GM19023 (cell line): Measurements from ENCODE around the gene NKX2-2.

Source experiments
- ATAC-seq: cut with Tn5 transposase; IDR thresholded peaks from one replicate; pipeline ENCODE4 v1.9.1; 2021; ENCODE audit warnings: mild to moderate bottlenecking, moderate library complexity; ENCODE audit not compliant: unreplicated experiment

Gene NKX2-2

DNA sequence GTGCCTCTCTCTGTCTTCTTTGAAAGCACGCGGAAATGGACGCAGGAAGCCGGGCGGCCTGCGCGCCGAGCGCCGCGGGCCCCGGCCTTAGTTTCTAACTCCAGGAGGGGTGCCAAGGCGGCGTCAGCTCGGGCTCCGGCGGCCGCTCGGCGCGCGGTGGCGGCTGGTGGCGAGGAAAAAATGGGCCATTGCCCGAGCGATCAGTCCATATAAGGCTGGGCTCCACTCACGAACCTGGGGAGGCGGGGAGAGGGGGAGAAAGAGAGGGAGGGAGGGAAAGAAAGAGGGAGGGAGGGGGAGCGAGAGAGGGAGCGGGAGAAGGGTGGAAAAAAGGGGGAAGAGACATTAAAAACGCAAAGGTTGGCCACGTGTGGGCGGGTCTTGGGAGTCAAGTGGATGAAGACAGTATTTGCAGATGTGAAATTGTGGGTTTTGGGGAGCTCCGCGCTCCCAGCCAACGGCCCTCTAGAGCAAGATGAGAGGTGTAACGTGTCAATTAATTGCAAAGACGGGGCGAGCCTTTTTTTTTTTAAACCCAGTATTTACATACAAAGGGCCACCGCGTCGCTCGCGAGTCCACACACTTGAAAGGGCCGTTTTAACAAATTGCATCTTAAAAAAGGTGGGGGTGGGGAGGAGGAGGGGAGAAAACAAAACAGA lies at the start of gene NKX2-2:
Gene NKX2-2 (minus strand): TSS at position 184 of the 660 bp plus-strand sequence. CDS start 395 bp downstream, outside the sequence.
- no peak for ATAC-seq

DNA sequence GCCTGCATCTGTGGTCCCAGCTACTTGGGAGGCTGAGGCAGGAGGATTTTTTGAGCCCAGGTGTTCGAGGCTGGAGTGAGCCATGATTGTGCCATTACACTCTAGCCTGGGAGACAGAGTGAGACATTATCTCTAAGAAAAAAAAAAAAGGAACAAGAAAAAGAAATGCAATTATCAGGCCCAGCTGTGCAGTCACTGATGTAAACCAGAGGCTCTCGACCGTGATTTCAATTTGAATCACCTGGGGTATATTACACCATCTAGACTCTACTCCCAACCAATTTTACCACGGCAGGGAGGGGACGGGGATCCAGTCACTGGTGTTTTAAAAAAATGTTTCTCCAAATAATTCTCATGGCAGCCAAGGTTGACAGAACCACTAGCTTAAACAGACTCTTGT lies 48.8 kb upstream of the NKX2-2 start:
- ATAC-seq: no peak

DNA sequence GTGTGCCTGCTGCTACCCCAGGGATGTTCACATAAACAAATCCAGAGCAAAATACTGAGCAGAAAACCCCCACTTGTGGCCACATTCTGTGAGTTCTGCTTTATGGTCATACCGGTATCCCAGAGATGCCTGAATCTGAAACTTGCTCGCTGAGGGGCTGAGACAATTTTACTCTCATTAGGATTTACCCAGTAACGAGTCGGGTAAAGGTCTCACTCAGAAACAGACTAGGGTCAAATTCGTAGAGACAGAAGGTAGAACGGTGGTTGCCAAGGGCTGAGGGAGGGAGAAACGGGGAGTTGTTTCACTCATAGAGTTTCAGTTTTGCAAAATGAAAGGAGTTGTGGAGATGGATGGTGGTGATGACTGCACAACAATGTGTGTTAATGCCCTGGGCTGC lies 45.4 kb upstream of the NKX2-2 start:
- ATAC-seq: peak; percentile 66

DNA sequence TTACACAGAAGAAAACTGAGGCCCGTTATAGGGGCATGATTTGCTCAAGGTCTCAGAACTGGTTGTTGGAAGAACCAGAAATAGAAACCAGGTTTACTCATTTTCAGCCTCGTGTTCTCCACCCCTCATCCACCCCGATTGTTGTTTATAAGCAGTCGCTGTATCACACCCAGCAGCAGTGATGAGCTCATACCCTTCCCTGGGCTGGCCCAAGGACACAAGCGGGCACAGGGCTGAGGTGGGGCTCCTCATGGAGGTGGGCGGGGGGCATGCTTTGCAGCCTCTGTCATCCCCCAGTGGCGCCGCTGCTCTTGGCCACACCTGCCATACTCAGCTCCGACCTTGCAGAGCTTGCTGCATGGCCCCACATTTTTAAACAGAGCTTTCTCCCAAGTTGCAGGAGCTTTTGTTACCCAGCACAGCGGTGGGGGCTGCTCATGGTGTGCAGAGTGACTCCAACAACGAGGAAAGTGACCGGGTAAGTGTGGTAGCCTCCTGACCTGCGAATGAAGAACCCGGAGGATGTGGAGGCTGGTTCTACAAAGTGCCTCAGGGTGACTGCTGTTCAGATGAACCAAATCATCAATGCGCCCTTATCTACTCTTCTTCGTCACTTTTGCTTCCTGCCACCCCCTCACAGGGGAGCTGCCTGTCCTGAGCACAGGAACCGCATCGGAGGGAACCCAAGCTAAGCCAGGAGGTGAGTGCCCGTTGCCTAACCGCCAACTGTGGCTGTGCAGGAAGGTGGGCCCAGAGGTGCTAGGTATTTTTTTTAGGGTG lies 43.6 kb upstream of the NKX2-2 start:
- ATAC-seq: no peak

DNA sequence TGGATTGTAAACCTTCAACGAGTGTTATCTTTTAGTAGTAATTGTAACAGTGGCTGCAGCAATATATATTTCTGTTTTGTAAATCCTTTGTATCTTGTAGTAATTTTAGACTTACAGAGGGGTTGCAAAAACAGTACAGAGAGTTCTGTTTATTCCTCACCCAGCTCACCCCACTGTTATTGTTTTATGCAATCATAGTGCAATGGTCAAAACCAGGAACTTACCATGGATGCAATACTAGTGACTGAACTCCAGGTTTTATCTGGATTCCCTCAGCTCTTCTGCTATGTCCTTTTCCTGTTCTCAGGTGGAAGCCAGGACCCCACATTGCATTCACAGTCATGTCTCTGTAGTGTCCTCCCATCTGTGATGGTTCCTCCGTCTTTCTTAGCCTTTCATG lies 42.5 kb upstream of the NKX2-2 start:
- no peak for ATAC-seq

DNA sequence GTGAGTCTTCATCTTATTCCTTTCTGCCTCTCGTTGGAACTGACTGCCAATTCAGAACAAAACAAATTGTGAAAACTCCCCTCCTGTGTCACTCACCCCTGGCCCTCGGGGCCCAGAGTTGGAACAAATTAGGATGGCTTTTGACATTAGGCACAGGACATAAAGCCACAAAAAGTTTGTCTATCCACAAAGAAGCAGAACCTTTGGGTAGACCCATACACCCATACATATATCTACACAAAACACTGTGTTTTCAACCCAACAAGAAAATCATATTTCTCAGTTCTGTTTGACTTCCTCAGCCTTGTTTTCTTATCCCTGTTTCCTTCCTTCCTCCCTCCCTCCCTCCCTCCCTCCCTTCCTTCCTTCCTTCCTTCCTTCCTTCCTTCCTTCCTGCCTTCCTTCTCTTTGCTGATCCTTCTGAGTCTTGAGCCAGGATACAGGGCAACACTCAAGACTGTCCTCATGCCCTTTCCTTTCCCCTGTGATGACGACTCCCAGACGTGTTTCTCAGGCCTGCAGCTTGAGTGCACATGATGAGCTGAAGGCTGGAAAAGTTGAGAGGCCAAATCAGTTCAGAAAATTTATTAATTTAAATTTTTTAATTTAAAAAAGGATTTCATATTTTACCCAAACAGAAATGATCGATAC lies 41.7 kb upstream of the NKX2-2 start:
- ATAC-seq: no peak

DNA sequence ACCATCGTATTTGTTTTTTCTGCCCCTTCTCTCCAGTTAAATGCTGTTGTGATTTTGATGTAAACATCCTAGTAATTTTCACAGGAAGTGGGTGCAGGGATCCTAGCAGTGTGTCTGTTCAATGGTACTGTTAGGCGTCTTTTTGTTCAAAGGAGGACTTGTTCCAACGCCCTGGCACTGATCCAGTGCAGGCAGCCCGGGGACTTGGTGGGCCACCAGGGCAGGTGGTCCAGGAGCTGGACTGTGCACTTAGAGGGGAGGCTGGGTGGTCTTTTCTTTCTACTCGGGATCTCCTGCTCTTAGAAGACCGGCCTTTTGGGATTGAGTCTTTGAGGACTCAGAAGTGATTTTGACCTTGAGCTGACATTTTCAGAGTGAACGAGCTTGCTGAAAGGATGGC lies 41.1 kb upstream of the NKX2-2 start:
- ATAC-seq: no peak

DNA sequence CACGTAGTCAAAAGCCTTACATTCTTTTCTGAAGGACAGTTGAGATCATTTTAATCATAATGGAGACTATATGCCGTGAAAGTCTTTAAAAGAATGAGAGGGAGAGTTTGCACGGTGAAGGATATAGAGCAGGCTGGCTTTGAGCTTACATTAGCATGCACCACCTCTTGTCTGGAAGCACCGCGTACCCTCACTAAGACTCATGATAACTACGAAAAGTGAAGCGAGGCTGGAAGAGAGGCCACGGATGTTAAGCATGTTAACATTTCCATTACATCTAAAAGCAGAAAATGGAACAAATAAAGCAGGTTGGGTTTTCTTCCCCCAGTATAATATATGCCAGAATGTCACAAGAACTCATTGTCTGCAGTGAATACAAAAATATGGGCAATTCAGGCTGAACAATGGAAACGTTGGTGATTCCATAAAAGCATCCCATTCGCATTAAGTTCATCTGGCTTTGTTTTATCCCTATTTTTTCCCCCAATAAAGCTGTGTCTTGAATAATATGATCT lies 40.6 kb upstream of the NKX2-2 start:
- no peak for ATAC-seq

DNA sequence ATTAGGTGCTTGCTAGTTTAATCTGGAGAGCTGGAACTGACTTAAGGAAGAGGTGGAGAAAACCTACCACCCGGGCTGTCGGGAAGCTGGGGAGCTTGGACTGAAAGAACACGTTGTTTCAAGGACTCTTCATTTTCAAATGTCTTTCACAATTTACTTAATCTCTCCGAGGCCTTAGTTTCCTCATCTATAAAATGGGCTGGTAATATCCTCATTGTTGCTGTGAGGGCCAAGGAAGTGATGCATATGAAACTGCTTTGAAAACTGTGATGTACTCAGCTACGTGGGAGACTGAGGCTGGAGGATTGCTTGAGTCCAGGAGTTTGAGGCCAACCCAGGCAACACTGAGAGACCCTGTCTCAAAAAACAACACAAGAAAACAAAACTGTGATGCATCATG lies 36.7 kb upstream of the NKX2-2 start:
- no peak for ATAC-seq

DNA sequence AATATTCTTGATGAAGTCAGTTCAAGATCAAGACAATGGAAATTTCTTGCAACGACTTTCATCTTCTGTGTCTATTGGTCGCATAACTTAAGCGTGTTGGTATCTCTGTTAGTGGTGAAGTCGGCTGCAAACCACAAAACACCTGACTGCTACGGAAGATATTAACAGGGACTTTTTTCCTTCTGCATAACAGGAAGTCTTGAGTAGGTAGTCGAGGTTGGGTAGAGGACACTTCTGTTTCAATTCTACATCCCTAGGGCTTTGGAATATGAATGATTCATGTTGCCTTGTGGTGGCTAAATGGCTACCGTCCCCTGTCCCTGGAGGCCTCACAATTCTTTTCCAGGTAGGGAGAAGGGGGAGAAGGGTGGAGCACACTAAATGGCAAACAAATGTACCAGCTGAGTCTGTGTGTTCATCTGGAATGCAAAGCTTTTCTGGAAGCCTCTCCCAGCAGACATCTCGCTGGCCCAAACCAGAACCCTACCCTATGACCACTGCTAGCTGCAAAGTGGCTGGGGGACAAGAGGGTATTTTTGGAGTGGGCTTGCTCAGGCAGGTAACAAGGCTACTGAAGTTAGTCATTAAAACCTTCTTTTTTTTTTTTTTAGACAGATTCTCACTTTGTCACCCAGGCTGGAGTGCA lies 34.6 kb upstream of the NKX2-2 start:
- ATAC-seq: peak; percentile 83

DNA sequence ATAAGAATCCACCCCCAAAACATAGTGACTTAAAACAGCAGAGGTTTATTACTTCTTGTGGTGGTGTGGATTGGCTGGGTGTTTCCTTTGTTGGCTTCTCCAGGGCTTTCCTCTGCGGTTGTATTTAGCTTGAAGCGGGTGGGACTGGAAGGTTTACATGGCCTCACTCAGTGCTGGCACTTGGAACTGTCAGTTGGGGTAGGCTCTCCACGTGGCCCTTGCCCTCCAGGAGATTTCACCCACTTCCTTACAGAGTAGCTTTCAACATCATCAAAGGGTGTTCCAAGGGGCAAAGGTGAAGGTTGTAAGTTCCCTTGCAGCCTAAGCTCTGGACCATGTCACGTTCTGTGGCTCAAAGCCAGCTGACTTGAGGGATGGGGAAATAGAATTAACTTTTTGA lies 32.5 kb upstream of the NKX2-2 start:
- ATAC-seq: no peak

DNA sequence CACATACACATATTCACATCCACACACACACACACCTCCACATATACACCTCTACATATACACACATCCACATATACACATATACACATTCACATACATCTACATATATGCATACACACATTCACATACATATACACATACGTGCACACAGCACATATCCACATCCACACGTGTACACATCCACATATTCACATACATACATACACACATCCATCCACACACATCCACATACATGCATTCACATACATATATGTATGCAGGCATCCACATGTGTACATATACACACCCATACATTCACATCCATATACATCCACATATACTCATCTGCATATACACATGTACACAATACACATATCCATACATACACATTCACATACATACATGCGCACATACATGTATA lies 25.6 kb upstream of the NKX2-2 start:
- no peak for ATAC-seq

DNA sequence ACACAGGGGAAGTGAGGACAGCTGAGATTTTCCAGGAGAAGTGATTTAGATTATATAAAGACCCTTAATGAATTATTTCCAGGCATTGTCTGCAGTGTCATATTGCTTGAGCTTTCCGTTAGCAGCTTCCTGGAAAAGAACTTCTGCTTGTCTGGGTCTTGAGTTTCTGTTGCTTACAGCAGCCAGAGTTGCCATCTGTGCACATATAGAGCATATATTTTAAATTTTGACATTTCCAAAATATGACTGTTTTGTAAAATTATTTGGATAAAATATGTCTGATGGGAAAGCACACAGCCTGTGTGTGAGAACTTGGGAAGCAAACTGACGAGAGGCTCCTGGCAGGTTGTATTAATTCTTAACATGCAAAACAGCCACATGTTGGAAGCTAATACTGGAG lies 21.0 kb upstream of the NKX2-2 start:
- ATAC-seq: no peak

DNA sequence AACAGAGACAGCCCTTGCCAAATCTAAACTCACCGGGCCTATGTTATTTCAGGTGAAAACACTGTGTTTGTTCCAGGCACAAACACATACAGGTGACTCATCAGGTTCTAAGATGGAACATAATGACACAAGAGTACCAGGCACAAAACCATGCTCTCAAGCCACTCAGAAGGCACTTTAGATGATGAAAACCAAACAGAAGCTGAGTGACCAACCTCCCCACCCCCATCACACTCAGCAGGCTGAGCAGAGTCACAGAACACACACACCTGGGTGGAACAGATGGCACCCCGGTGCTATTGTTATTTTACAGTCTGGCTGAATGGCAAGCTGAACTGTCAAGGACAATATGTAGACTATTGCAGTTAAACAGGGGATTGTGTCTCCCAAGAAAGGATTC lies 20.6 kb upstream of the NKX2-2 start:
- ATAC-seq: no peak

DNA sequence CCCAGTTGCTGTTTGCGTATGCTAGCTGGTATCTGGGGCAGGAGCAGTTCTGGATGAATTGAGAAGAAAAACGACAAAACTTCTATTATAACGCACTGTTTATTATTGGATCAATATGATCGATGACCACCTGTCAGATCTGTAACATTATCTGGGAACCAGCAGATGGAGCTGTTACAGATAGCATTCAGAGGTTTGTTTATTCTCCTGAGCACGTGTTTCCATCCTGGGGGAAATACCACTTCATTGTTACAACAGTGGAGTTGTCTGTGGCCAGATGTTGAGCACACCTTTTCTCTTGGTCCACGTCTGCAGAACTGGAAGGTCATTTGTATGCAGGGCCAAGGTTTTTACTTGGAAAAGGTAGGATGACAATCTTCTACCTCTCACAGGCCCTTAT lies 16.0 kb upstream of the NKX2-2 start:
- ATAC-seq: no peak

DNA sequence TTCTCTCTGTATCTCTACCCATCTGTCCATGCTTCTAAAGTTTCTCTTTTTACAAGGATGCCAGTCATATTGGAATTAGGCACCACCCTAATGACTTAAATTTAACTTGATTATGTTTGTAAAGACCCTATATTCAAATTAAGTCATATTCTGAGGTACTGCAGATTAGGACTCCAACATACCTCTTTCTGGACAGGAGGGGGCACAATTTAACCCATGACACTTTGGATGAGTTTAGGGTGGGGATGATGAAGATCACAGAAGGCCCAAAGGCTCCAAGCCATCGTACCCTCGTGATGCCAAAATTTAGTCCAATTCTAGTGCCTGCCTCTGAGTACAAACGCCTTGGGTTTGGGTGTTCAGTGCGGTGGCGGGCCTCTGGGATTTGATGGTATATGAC lies 15.0 kb upstream of the NKX2-2 start:
- ATAC-seq: no peak

DNA sequence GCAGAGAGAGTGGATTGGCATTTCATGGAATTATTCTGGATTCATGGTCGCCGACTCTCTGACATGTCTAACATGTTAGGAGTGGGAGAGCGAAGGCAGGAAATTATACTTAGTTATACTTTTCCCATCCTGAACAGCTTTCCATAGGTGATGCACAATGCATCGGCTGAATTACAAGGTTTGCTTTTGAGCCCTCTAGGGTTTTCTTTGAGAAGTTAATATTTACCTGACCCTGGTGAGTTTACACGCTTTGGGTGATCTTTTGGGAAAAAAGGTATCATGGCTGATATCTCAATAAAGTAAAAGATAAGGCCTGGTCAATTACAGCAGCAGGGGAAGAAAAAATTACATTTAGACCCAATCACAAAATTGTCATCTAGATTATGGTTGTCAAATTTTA lies 14.0 kb upstream of the NKX2-2 start:
- no peak for ATAC-seq

DNA sequence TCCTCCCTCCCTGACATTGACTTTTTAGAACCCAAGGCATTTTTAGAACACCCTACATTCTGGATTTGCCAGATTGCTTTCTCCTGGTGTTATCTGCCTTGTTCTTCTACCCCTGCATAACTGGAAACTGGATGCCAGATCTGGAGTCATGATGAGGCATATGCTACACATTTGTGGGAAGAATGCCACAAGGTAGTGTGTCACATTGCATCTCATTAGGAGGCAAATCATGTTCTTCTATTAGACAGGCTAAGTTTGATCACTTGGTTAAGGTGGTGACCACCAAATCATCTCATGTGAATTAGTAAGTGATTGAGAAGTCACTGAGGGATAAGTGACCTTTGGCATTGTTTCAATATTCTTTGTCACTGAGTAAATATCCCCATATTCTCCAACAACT lies 12.9 kb upstream of the NKX2-2 start:
- no peak for ATAC-seq

DNA sequence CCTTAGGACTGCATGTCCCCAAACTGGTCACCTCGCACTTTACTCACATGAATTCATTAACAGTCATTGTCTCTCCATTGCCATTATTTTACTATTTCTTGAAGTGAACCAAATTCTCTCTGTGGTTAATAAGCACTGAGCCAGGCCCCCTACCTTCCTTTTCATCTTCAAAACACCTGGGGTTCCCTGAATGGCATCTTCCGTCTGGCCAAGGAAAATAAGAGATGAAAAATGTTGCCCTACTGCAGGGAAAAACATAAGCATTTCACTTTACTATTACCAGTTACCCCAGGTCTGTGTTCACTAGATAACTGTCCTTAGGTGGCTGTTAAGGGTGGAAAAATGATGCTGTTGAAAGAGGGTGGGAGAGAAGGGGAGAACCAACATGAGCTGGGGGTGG lies 10.0 kb upstream of the NKX2-2 start:
- ATAC-seq: no peak

DNA sequence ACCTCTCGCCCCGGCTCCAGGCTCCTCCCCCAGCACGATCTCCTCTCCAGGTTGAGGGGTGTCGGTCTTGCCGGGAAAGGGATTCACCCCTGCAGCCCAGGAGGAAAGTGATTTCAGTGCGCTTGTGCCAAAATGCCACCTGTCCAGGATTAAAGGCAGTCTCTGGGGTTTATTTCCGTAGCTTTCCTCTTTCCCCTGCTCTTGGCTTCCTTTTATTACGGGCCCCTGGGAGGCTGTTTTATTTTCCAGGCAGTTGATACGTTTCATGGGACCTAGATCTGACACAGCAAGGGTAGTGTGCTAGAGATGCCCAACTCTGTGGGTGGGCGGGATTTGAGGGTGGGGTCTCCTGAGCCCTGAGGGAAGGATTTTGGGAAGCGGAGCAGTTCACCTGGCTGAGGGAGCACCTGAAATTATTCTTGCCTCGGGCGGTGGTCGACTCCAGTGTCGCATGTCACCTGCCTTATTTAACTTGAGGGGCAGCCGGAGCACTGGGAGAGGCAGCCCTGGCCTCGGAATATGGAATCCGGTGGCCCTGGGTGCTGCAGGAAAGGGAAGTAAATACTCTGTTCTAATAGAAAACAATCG lies 9.5 kb upstream of the NKX2-2 start:
- no peak for ATAC-seq
